Raji (cell line): Measurements from ENCODE around the gene TKTL1.
"Not testable (repeated sequence)": the region's sequence is repeated elsewhere in the genome, so short reads cannot be mapped to it uniquely, and the experiment has no call there.

Experiments used
- POLR2A ChIP-seq: IDR thresholded peaks from 2 replicates; pipeline ENCODE4 v1.6.1; 2011; ENCODE audit warnings: low read depth, low read length, control low read depth; ENCODE audit not compliant: insufficient read depth

The TKTL1 gene

DNA sequence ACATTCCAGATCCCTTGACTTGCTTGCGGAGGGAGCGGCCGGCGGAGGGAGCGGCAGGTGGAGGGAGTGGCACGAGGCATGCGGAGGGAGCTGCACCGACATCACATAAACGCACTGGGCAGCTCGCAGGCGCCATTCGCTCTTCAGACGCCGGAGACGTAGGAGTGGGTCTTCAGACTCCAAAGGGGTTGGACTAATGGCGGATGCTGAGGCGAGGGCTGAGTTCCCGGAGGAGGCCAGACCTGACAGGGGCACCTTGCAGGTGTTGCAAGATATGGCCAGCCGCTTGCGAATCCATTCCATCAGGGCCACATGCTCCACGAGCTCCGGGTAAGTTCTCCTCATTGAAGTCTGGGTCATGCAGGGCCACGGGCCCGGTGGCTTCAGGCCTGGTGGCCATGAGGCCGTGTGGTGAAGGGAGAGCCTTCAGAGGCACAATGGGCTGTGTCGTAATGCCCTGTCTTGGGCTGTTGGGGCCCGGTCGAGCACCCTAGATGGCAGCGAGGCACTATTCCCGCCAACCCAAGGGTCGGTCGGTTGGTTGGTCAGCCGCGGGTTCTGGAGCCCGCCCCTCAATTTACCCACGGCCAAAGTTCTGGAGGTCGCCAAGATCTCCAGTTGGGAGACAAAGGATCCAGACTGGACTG, at the start of gene TKTL1:
Gene TKTL1, plus strand, starts transcription at position 132 of the 647 bp plus-strand sequence. Its CDS starts 65 bp downstream, at position 197.
- no peak for TF ChIP-seq POLR2A

DNA sequence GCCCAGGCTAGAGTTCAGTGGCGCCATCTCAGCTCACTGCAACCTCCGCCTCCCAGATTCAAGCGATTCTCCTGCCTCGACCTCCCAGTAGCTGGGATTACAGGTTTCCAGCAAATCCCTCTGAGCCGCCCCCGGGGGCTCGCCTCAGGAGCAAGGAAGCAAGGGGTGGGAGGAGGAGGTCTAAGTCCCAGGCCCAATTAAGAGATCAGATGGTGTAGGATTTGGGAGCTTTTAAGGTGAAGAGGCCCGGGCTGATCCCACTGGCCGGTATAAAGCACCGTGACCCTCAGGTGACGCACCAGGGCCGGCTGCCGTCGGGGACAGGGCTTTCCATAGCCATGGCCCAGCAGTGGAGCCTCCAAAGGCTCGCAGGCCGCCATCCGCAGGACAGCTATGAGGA, 38.3 kb upstream of the TKTL1 start, which contains the start of gene OPN1MW3:
Gene OPN1MW3, plus strand, starts transcription at position 301 of the 400 bp plus-strand sequence. Its CDS starts 38 bp downstream, at position 339.
- TF ChIP-seq POLR2A = not testable (repeated sequence)

DNA sequence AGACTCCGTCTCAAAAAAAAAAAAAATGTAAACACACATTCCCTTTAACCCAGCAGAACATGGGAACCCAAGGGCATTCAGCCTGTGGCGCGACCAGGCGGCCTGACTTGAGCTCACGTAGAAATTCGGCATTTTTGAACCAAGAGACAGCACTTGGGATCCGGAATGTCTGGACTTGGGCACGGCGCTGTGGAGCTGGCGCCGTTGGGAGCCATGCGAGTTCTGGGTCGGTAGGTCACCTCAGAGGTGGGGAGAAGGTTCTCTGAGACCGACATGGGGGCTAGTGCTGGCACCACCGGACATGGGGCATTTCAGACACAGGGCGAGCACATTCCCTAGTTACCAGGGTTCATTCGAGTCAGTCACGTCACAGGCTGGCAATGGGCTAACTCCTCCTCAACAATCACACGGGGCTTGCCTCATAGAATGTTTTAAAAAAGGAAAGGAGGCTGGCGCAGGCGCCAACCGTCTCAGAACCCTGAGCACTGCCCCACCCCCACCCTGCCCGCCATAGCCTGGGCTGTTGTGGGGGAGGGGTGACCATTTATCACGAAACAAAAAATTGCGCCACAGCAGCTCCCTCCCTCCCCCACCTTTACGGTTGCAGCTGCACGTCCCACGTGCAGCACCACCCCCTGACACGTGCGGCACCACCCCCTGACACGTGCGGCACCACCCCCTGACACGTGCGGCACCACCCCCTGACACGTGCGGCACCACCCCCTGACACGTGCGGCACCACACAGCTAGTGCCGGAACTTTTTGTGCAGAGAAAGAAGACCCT, 612 bp upstream of the TKTL1 start, which contains the start of gene TEX28:
Gene TEX28, minus strand, starts transcription at position 334 of the 784 bp plus-strand sequence. CDS start 3,007 bp downstream, outside the sequence.
- no peak for TF ChIP-seq POLR2A

DNA sequence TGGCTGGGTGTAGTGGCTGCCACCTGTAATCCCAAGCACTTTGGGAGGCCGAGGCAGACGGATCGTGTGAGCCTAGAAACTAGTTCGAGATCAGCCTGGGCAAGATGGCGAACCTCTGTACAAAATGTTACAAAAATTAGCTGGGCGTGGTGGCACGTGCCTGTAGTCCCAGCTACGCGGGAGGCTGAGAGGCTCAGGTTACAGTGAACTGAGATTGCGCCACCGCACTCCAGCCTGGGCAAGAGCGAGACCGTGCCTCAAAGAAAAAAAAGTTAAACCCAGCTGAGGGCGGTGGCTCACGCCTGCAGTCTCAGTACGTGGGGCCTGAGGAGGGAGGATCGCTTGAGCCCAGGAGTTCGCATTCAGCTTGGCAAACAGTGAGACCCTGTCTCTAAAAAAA, 1.1 kb downstream of the TKTL1 start:
- TF ChIP-seq POLR2A = no peak

GRCh38 chrX:154298312-154298711, 2.7 kb downstream of the TKTL1 start:
- TF ChIP-seq POLR2A = no peak

DNA sequence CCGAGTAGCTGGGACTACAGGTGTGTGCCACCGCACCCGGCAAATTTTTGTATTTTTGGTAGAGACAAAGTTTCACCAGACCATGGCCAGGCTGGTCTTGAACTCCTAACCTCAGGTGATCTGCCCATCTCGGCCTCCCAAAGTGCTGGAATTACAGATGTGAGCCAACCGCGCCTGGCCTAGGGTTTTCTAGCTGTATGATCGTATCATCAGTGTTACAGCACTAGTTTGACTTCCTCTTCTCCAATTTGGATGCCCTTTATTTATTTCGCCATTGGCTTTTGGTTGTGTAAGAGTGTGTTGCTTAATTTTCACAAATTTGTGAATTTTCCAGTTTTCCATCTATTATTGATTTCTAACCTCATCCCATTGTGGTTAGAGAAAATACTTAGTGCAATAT, 5.2 kb downstream of the TKTL1 start:
- no peak for TF ChIP-seq POLR2A

- TF ChIP-seq POLR2A = no peak
Measured at GRCh38 chrX:154303476-154303875, 7.9 kb downstream of the TKTL1 start.

GRCh38 chrX:154304846-154305245, 9.3 kb downstream of the TKTL1 start:
- no peak for TF ChIP-seq POLR2A

GRCh38 chrX:154305541-154306205, 10.1 kb downstream of the TKTL1 start:
- TF ChIP-seq POLR2A = no peak

DNA sequence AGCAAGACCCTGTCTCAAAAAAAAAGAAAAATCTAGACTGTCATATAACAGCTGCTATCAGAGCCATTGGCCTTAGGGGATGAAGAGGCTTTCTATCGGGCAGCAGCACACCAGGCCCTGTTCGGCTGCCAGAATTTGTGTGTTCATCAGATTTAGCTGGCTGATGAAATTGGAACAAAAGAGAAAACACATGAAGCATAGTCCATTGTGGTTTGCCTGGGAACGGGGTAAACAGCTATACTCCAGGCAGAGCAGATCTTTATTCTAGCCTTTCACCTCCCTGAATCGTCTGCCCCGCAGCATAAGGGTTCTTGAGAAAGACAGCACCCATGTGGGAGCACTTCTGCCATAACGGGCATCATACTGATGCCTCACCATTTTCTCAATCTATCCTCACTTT, 11.6 kb downstream of the TKTL1 start:
- TF ChIP-seq POLR2A = no peak

DNA sequence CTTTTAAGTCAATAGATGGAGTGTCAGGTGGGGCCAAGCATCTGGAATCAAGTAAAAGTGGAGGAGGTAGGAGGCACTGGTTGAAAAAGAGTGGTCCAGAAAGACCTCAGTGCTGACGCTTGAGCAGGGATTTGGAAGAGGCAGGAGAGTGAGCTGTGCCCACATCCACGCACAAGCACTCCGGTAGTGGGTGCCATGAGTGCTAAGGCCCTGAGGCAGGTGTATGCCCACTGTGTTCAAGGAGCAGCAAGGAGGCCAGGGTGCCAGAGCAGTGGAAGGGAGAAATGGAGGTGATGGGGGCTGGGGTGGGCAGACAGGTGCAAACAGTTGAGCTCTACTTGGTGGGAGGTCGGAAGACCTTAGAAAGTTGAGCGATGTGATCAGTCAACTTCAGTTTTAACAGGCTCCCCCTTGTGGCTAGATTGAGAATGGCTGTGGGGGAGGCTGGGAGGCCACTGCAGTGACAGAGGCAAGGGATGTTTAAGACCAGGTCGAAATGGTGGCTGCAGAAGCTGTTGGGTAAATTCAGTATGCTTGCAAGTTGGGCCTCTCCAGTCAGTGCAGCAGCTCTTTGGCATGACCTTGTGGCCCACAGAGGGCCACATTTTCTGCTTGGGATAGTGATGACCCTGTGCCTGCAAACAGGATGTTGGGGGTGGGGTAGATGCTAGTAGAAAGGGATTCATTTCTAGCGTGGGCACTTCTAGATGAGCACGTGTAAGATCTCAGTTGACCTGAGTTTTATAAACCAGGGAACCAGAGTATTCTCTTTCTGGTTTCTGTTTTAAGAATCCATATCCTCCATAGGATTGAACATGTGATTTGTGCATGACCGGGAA, 12.7 kb downstream of the TKTL1 start:
- no peak for TF ChIP-seq POLR2A

GRCh38 chrX:154309041-154309775, 13.6 kb downstream of the TKTL1 start:
- TF ChIP-seq POLR2A = no peak

GRCh38 chrX:154310616-154311536, 15.3 kb downstream of the TKTL1 start:
- no peak for TF ChIP-seq POLR2A
